HG03139 (cell line): ENCODE measurements around the gene GALNT9.
"Not testable (repeated sequence)": the region's sequence is repeated elsewhere in the genome, so short reads cannot be mapped to it uniquely, and the experiment has no call there.

Experiments
- ATAC-seq: cut with Tn5 transposase; IDR thresholded peaks from one replicate; pipeline ENCODE4 v1.9.1; 2021; ENCODE audit not compliant: unreplicated experiment

The GALNT9 gene

DNA sequence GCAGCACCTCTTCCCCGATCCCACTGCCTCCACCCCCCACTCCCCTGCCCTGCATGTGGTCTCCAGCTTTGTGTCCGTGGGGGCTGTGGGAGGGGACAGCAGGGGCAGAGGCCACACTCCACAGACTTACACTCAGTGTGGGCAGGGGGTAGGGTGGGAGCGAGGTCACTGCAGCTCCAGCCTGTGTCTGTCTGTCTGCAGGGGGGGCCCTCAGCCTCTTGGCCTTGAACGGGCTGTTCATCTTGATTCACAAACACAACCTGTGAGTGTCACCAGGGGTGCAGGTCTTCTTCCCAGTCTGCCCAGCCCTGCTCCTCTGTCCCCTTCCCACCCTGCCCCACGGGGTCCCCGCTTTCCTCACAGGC, 178.6 kb downstream of the GALNT9 start:
- ATAC-seq, result no peak

DNA sequence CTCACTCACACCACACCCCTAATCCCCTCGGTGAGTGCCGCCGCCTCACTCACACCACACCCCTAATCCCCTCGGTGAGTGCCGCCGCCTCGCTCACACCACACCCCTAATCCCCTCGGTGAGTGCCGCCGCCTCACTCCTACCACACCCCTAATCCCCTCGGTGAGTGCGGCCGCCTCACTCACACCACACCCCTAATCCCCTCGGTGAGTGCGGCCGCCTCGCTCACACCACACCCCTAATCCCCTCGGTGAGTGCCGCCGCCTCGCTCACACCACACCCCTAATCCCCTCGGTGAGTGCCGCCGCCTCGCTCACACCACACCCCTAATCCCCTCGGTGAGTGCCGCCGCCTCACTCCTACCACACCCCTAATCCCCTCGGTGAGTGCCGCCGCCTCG, 179.9 kb downstream of the GALNT9 start:
- not testable (repeated sequence) for ATAC-seq

DNA sequence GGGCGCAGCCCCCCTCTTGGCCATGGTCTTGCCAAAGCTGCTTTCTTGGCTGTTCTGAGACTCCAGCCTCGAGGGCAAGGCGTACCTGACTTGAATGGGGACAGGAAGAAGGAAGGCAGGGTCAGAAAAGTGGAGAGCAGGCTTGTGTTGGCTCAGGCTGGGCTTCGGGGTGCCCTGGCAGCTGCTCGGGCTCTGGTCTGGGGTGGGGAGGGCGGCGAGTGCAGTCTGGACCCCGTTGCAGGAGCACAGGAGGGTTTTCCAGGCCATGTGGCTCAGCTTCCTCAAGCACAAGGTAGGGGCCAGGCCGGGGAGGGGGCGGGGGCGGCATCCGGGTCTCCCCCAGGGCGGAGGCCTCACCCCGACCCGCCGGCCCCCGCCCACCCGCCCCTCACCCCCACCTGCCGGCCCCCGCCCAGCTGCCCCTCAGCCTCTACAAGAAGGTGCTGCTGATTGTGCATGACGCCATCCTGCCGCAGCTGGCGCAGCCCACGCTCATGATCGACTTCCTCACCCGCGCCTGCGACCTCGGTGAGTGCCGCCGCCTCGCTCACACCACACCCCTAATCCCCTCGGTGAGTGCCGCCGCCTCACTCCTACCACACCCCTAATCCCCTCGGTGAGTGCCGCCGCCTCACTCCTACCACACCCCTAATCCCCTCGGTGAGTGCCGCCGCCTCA, 180.9 kb downstream of the GALNT9 start:
- no peak for ATAC-seq

DNA sequence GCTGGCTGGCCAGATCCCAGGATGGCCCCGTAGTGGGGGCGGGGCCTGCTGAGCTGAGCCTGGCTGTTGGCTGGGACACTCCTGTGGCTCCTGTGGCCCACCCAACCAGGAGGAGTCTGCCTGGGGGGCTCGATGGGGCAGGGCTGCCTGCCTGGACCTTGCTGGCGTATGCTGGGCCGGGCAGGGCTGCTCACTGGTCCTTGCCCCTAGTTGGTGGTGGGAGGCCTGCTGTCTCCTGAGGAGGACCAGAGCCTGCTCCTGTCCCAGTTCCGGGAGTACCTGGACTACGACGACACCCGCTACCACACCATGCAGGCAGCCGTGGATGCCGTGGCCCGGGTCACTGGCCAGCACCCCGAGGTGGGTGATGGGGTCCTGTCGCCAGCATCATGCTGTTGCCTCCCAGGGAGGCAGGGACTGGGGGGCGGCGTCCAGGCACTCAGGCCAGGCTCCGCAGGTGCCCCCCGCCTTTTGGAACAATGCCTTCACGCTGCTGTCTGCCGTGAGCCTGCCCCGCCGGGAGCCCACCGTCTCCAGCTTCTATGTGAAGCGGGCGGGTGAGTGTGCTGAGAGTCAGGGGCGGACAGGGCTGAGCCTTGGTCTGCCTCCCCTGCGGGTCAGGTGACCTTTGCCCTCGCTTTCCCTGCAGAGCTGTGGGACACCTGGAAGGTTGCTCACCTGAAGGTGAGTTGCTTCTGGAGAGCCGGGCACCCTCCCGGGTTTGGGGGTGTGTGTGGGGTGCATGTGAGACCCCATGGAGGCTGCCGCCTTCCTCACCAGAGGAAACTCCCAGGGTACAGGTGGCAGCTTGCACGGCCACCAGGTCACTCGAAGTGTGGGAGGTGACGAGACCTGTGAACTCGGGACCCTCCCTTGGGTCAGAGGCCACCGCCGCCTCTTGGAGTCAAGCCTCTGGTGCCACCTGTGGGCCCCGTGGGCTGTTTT, 181.7 kb downstream of the GALNT9 start:
- no peak for ATAC-seq

- ATAC-seq, result no peak
Observed at GRCh38 chr12:132146772-132147422, 182.5 kb downstream of the GALNT9 start.
